H9 (cell line): ENCODE data around the gene KAT6B. TPM values are rescaled to one million over a fixed set of nuclear protein-coding genes. Genes with fewer than 3 reads are reported as not detected.

Experiments
- DNase-seq: peaks from one replicate; pipeline ENCODE4 v3.0.0-alpha.2; 2017
- H2AFZ ChIP-seq: one replicate; pipeline ENCODE4 v1.6.1; 2013; ENCODE audit warnings: mild to moderate bottlenecking, low read length, control low read depth, moderate library complexity
- H2AK5ac ChIP-seq: 2 replicates; pipeline ENCODE4 v1.6.1; 2013; ENCODE audit warnings: low read length, control low read depth, mixed read lengths; ENCODE audit not compliant: insufficient read length
- H2BK120ac ChIP-seq: one replicate; pipeline ENCODE4 v1.6.1; 2013; ENCODE audit warnings: low read depth, mild to moderate bottlenecking, low read length, control low read depth, inconsistent platforms; ENCODE audit not compliant: poor library complexity, severe bottlenecking
- H2BK12ac ChIP-seq: 2 replicates; pipeline ENCODE4 v1.6.1; 2013; ENCODE audit warnings: low read length, control low read depth, mixed read lengths, low read depth; ENCODE audit not compliant: insufficient read length
- H2BK15ac ChIP-seq: 2 replicates; pipeline ENCODE4 v1.6.1; 2013; ENCODE audit warnings: low read depth, low read length, control low read depth
- H2BK20ac ChIP-seq: one replicate; pipeline ENCODE4 v1.6.1; 2013; ENCODE audit warnings: low read depth, mild to moderate bottlenecking, low read length, control low read depth, inconsistent platforms; ENCODE audit not compliant: poor library complexity, severe bottlenecking
- H2BK5ac ChIP-seq: 2 replicates; pipeline ENCODE4 v1.6.1; 2013; ENCODE audit warnings: low read length, control low read depth, mixed read lengths; ENCODE audit not compliant: insufficient read length
- H3K14ac ChIP-seq: 2 replicates; pipeline ENCODE4 v1.6.1; 2013; ENCODE audit warnings: low read length, control low read depth; ENCODE audit not compliant: insufficient read depth
- H3K18ac ChIP-seq: 2 replicates; pipeline ENCODE4 v1.6.1; 2013; ENCODE audit warnings: low read depth, mild to moderate bottlenecking, mixed read lengths, low read length, control low read depth; ENCODE audit not compliant: insufficient read length
- H3K23ac ChIP-seq: 2 replicates; pipeline ENCODE4 v1.6.1; 2013; ENCODE audit warnings: low read length, control low read depth, mixed read lengths, low read depth; ENCODE audit not compliant: insufficient read length
- H3K23me2 ChIP-seq: 2 replicates; pipeline ENCODE4 v1.6.1; 2013; ENCODE audit warnings: low read depth, mild to moderate bottlenecking, mixed read lengths, low read length, control low read depth; ENCODE audit not compliant: insufficient read length, poor library complexity, severe bottlenecking
- H3K27ac ChIP-seq: 2 replicates; pipeline ENCODE4 v1.5.1; 2013; ENCODE audit warnings: low read length, control low read depth, mixed read lengths, low read depth; ENCODE audit not compliant: insufficient read length
- H3K27me3 ChIP-seq: 2 replicates; pipeline ENCODE4 v1.6.1; 2013; ENCODE audit warnings: low read length, control low read depth, inconsistent platforms; ENCODE audit not compliant: insufficient read depth
- H3K4ac ChIP-seq: 2 replicates; pipeline ENCODE4 v1.6.1; 2013; ENCODE audit warnings: low read depth, mild to moderate bottlenecking, control low read depth, inconsistent platforms, low read length, moderate library complexity
- H3K4me1 ChIP-seq: 2 replicates; pipeline ENCODE4 v1.6.1; 2013; ENCODE audit warnings: low read length, control low read depth, inconsistent platforms; ENCODE audit not compliant: insufficient read depth
- H3K4me2 ChIP-seq: 2 replicates; pipeline ENCODE4 v1.6.1; 2013; ENCODE audit warnings: low read length, control low read depth, mixed read lengths; ENCODE audit not compliant: insufficient read length, insufficient read depth
- H3K56ac ChIP-seq: 2 replicates; pipeline ENCODE4 v1.6.1; 2013; ENCODE audit warnings: low read depth, mild to moderate bottlenecking, mixed read lengths, low read length, control low read depth; ENCODE audit not compliant: insufficient read length
- H3K79me1 ChIP-seq: 2 replicates; pipeline ENCODE4 v1.6.1; 2013; ENCODE audit warnings: low read depth, mild to moderate bottlenecking, moderate library complexity, low read length, control low read depth, inconsistent platforms; ENCODE audit not compliant: insufficient read depth, poor library complexity, severe bottlenecking
- H3K79me2 ChIP-seq: 2 replicates; pipeline ENCODE4 v1.6.1; 2013; ENCODE audit warnings: low read length, control low read depth, inconsistent platforms; ENCODE audit not compliant: insufficient read depth
- H3K9ac ChIP-seq: 2 replicates; pipeline ENCODE4 v1.6.1; 2013; ENCODE audit warnings: low read length, control low read depth, mixed read lengths; ENCODE audit not compliant: insufficient read length; ENCODE audit errors: extremely low read depth
- H3K9me3 ChIP-seq: one replicate; pipeline ENCODE4 v1.6.1; 2013; ENCODE audit warnings: low read depth, low read length, inconsistent platforms; ENCODE audit not compliant: control insufficient read depth
- H3T11ph ChIP-seq: one replicate; pipeline ENCODE4 v1.6.1; 2013; ENCODE audit warnings: mild to moderate bottlenecking, low read length, control low read depth, inconsistent platforms
- H4K20me1 ChIP-seq: one replicate; pipeline ENCODE4 v1.6.1; 2013; ENCODE audit not compliant: control insufficient read depth, insufficient read length, insufficient read depth
- H4K5ac ChIP-seq: 2 replicates; pipeline ENCODE4 v1.6.1; 2013; ENCODE audit warnings: low read depth, mild to moderate bottlenecking, mixed read lengths, low read length, control low read depth; ENCODE audit not compliant: insufficient read length
- H4K8ac ChIP-seq: replicated peaks from 2 replicates; pipeline ENCODE4 v1.6.1; 2013; ENCODE audit warnings: low read length, control low read depth, mixed read lengths, low read depth; ENCODE audit not compliant: insufficient read length
- H4K91ac ChIP-seq: 2 replicates; pipeline ENCODE4 v1.6.1; 2013; ENCODE audit warnings: low read depth, mild to moderate bottlenecking, moderate library complexity, mixed read lengths, low read length, control low read depth; ENCODE audit not compliant: insufficient read length
- H3K27ac Mint-ChIP-seq, 3 experiments: 2 replicates in 2 of 3; 3 replicates in 1 of 3; pipeline ENCODE4 v1.8.0; 2020 to 2021; ENCODE audit warnings: mixed read lengths in 3 of 3, mild to moderate bottlenecking in 1 of 3, moderate library complexity in 1 of 3
- H3K27me3 Mint-ChIP-seq: 2 replicates; pipeline ENCODE4 v1.8.0; 2021; ENCODE audit warnings: low read depth, mild to moderate bottlenecking, moderate library complexity, mixed read lengths
- H3K36me3 Mint-ChIP-seq, 3 experiments: 2 replicates in 2 of 3; 3 replicates in 1 of 3; pipeline ENCODE4 v1.8.0; 2020 to 2021; ENCODE audit warnings: low read depth in 3 of 3, mixed read lengths in 3 of 3; ENCODE audit not compliant: insufficient read depth in 1 of 3
- H3K4me1 Mint-ChIP-seq, 2 experiments: 2 replicates each; pipeline ENCODE4 v1.8.0; 2020; ENCODE audit warnings: mixed read lengths in 2 of 2
- H3K4me3 Mint-ChIP-seq, 2 experiments: 2 replicates in 1 of 2; 3 replicates in 1 of 2; pipeline ENCODE4 v1.8.0; 2020 to 2021; ENCODE audit warnings: mild to moderate bottlenecking in 2 of 2, mixed read lengths in 2 of 2, moderate library complexity in 1 of 2
- H3K9me3 Mint-ChIP-seq, 2 experiments: 2 replicates in 1 of 2; 3 replicates in 1 of 2; pipeline ENCODE4 v1.8.0; 2020; ENCODE audit warnings: mild to moderate bottlenecking in 2 of 2, mixed read lengths in 2 of 2, moderate library complexity in 1 of 2
- WGBS: extraction: QIAGEN DNeasy Blood & Tissue Kit; methylation state at CpG from one replicate; pipeline ENCODE4 v1.1.7; 2013; ENCODE audit warnings: missing lambda C conversion rate, low lambda C conversion rate, mixed read lengths; ENCODE audit not compliant: insufficient read length; ENCODE audit errors: extremely low coverage; 5-methylcytosine and 5-hydroxymethylcytosine counted together
- total RNA-seq: library from RNA; stranded (reverse); gene quantifications from 2 replicates; pipeline ENCODE4 v1.2.1, GENCODE V29; 2021
- TF ChIP-seq, protein P1 (sequence below): fragments of 200-600 bp; sonication (generic); conservative IDR thresholded peaks from 3 replicates; pipeline ENCODE4 v1.8.0; 2021; ENCODE audit warnings: antibody characterized with exemption, mild to moderate bottlenecking

Gene KAT6B
- total RNA-seq, 1 experiment from 2014 or later = 34.2 TPM

DNA sequence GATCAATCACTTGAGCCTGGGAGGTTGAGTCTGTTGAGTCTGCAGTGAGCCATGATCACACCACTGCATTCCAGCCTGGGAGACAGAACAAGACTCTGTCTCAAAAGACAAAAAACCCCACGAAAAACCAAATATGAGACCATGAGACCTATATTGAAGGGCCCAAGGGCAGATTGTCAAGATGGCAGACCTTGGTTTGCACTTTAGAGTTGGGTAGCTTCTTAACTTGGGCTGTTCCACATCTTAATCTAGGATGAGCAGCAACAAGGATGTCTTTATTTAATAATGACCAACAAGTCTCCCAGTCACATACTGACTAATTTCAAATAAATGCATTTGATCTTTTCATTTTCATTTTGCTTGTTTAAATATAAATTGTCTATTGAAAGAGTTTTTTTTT, 43.8 kb downstream of the KAT6B start:
- Mint-ChIP-seq H3K27ac (no peak overlapping the region), H3K27me3 (no peaks in the 10 kb centered on the region), H3K36me3 (no peaks in the 10 kb centered on the region), H3K9me3 (no peaks in the 10 kb centered on the region), H3K4me3 (no peak overlapping the region), H3K4me1 (peaks cover 14 to 19% of the 10 kb centered on the region in 2 experiments)
- no peaks in the 10 kb centered on the region for H3K79me1 ChIP-seq
- H3K27ac ChIP-seq = no peak overlapping the region
- H3K56ac ChIP-seq = no peak overlapping the region
- H3K23ac ChIP-seq = no peak overlapping the region
- no peaks in the 10 kb centered on the region for H3K27me3 ChIP-seq
- no peak overlapping the region for H4K8ac ChIP-seq
- no peaks in the 10 kb centered on the region for H3K79me2 ChIP-seq
- no peak overlapping the region for H3K14ac ChIP-seq
- H3K4ac ChIP-seq = no peak overlapping the region
- TF ChIP-seq, protein P1, sequence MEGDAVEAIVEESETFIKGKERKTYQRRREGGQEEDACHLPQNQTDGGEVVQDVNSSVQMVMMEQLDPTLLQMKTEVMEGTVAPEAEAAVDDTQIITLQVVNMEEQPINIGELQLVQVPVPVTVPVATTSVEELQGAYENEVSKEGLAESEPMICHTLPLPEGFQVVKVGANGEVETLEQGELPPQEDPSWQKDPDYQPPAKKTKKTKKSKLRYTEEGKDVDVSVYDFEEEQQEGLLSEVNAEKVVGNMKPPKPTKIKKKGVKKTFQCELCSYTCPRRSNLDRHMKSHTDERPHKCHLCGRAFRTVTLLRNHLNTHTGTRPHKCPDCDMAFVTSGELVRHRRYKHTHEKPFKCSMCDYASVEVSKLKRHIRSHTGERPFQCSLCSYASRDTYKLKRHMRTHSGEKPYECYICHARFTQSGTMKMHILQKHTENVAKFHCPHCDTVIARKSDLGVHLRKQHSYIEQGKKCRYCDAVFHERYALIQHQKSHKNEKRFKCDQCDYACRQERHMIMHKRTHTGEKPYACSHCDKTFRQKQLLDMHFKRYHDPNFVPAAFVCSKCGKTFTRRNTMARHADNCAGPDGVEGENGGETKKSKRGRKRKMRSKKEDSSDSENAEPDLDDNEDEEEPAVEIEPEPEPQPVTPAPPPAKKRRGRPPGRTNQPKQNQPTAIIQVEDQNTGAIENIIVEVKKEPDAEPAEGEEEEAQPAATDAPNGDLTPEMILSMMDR = no peak
- H4K20me1 ChIP-seq = no peaks in the 10 kb centered on the region
- H2BK20ac ChIP-seq = no peak overlapping the region
- H3K4me2 ChIP-seq = no peak overlapping the region
- no peak overlapping the region for H2BK120ac ChIP-seq
- no peak overlapping the region for H2AK5ac ChIP-seq
- H3K9ac ChIP-seq = no peak overlapping the region
- H2AFZ ChIP-seq = no peak overlapping the region
- no peaks in the 10 kb centered on the region for H3K23me2 ChIP-seq
- H3K9me3 ChIP-seq = no peaks in the 10 kb centered on the region
- no peak overlapping the region for H2BK15ac ChIP-seq
- no peak overlapping the region for H4K5ac ChIP-seq
- no CpG with 5 or more reads among the region's 1 CpG for WGBS
- no peak overlapping the region for H2BK12ac ChIP-seq
- H3K18ac ChIP-seq = no peak overlapping the region
- H3T11ph ChIP-seq = no peak overlapping the region
- no peak overlapping the region for H2BK5ac ChIP-seq
- no peak overlapping the region for H4K91ac ChIP-seq
- peaks cover 3% of the 10 kb centered on the region; the same call in 1 of the 2 replicates for H3K4me1 ChIP-seq
- no peak for DNase-seq
